Retinal pigment epithelial cell (primary cell): ENCODE results near the gene MMEL1.
"Not testable (repeated sequence)": the region's sequence is repeated elsewhere in the genome, so short reads cannot be mapped to it uniquely, and the experiment has no call there.

Source experiments
- DNase-seq: peaks from one replicate; pipeline ENCODE4 v3.0.0-alpha.2; 2010; ENCODE audit warnings: low read depth
- H3K4me3 ChIP-seq: 2 replicates; pipeline ENCODE4 v1.5.1; 2011; ENCODE audit warnings: mild to moderate bottlenecking, low read length, control low read depth, moderate library complexity
- CTCF ChIP-seq: conservative IDR thresholded peaks from 2 replicates; pipeline ENCODE4 v1.5.1; 2011; ENCODE audit warnings: low read depth, low read length, control low read depth, inconsistent platforms

Gene MMEL1

GRCh38 chr1:2555634-2556276 is 77.1 kb downstream of the MMEL1 start:
- no peak for TF ChIP-seq CTCF
- H3K4me3 ChIP-seq: peak overlapping the region; percentile 50
- peak; percentile 66 for DNase-seq

- no peak for DNase-seq
- peak; percentile 73 for TF ChIP-seq CTCF
- no peak overlapping the region for H3K4me3 ChIP-seq
These were observed 78.0 kb downstream of the MMEL1 start for GRCh38 chr1:2554621-2555387.

- DNase-seq: no peak
- TF ChIP-seq CTCF: no peak
- no peak overlapping the region for H3K4me3 ChIP-seq
These were observed 78.8 kb downstream of the MMEL1 start for GRCh38 chr1:2553871-2554620.

- not testable (repeated sequence) for DNase-seq, H3K4me3 ChIP-seq
These were observed 79.7 kb downstream of the MMEL1 start for GRCh38 chr1:2553076-2553475.

GRCh38 chr1:2552189-2552588 is 80.6 kb downstream of the MMEL1 start:
- no peak for TF ChIP-seq CTCF
- no peak overlapping the region for H3K4me3 ChIP-seq
- no peak for DNase-seq

- DNase-seq, H3K4me3 ChIP-seq: not testable (repeated sequence)
These were observed 81.3 kb downstream of the MMEL1 start for GRCh38 chr1:2551544-2551943.

GRCh38 chr1:2550309-2550861 is 82.4 kb downstream of the MMEL1 start:
- not testable (repeated sequence) for H3K4me3 ChIP-seq, DNase-seq

GRCh38 chr1:2549367-2550029 is 83.3 kb downstream of the MMEL1 start:
- not testable (repeated sequence) for H3K4me3 ChIP-seq, DNase-seq
